Effector CD4-positive, alpha-beta T cell (primary cell): ENCODE data around the gene ADCY9.
"Not testable (repeated sequence)": the region's sequence is repeated elsewhere in the genome, so short reads cannot be mapped to it uniquely, and the experiment has no call there.

Source experiments
- DNase-seq: peaks from one replicate; pipeline ENCODE4 v3.0.0-alpha.2; 2020

Gene ADCY9

DNA sequence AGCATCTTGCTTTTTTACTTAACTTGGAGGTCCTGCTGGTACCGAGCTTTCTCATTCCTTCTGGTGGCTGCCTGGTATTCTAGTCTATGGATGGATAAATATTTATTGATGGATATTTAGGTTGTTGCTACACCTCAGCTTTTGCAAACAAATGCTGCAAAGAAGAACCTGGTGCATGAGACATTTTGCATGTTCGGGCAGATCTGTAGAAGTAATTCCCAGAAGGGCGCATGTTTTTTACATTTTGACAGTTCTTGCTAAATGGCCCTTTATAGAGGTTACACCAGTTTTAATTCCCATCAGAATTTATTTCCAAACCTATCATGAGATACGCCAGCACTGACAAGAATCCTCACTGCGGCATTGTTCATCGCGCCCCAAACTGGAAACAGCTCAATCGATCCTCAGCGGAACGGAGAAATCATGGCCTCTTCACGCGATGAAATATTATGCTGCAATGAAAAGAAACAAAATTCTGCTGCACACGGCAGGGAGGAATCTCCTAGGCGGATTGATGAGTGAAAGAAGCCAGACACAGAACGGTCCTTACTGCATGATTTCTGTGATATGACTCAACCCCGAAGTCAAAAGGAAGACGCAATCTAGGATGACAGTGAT is 167.8 kb downstream of the ADCY9 start:
- no peak for DNase-seq

GRCh38 chr16:3946604-3947180 is 169.6 kb downstream of the ADCY9 start:
- no peak for DNase-seq

GRCh38 chr16:3945751-3946603 is 170.3 kb downstream of the ADCY9 start:
- DNase-seq: no peak

DNA sequence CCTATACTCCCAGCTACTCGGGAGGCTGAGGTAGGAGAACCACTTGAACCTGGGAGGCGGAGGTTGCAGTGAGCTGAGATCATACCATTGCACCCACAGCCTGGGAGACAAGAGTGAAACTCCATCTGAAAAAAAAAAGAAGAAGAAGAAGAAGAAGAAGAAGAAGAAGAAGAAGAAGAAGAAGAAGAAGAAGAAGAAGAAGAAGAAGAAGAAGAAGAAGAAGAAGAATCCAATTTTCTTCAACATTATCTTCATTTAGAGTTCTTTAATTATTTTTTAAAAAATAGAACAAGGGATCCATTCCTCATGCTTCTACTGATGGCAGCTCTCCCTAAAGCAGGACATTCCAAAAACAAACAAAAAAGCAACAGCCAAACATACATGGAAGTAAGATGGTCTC is 171.8 kb downstream of the ADCY9 start:
- not testable (repeated sequence) for DNase-seq

DNA sequence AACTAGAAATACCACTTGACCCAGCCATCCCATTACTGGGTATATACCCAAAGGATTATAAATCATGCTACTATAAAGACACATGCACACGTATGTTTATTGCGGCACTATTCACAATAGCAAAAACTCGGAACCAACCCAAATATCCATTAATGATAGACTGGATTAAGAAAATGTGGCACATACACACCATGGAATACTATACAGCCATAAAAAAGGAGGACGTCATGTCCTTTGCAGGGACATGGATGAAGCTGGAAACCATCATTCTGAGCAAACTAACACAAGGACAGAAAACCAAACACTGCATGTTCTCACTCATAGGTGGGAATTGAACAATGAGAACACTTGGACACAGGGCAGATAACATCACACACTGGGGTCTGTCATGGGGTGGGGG is 174.1 kb downstream of the ADCY9 start:
- DNase-seq: not testable (repeated sequence)

- peak; percentile 55 for DNase-seq
Observed at GRCh38 chr16:3938843-3939624, 177.2 kb downstream of the ADCY9 start.

GRCh38 chr16:3938471-3938842 is 177.8 kb downstream of the ADCY9 start:
- no peak for DNase-seq

DNA sequence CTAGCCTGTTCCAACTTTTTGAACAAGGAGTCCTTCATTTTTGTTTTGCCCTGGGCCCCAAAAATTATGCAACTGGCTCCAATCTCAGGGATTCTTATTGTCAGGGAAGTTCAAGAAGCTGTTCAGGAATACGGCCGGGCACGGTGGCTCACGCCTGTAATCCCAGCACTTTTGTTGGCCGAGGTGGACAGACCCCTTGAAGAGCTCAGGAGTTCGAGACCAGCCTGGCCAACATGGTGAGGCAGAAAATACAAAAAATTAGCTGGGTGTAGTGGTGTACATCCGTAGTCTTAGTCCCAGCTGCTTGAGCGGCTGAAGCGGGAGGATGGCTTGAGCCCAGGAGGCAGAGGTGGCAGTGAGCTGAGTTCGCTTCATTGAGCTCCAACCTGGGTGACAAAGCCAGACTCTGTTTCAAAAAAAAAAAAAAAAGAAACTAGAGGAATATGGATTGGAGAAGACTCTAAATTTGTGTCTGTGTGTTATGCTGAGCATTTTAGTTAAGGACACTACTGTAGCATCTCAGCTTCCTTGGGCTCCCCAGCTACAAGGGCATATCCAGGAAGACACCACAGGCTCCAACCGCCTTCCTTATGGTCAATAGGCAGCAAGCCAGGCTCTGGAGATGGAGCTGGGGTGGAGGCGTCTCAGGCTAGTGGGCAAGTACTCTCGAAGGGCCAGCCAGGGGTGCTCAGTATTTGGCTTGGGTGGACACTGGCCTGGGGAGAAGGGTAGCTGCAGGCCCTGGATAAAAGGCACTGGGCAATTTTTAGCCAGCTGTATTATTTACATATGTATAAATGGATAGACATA is 179.0 kb downstream of the ADCY9 start:
- DNase-seq: no peak

DNA sequence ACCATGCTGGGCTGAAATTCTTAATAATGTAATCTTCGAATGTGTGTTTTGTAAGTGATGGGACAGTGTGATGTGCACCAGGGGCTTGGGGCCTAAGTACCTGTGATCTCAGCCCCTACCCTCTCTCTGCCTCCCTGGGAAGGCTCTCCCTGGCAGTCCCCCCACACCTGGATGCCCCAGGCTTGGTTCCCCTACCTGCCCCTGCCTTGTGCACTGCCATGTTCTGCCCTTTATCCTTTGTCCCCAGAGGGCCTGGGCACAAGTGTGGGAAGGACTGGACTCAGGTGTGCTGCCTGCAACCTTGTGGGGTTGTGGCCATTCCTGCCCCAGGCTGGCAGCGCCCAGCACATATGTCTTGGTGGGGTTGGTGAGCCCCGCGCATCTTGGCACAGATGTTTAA is 180.3 kb downstream of the ADCY9 start:
- no peak for DNase-seq

GRCh38 chr16:3934491-3935181 is 181.6 kb downstream of the ADCY9 start:
- DNase-seq: no peak

GRCh38 chr16:3927147-3927546 is 189.1 kb downstream of the ADCY9 start:
- DNase-seq: not testable (repeated sequence)

GRCh38 chr16:3924763-3925162 is 191.5 kb downstream of the ADCY9 start:
- DNase-seq: no peak

- DNase-seq: no peak
Observed at GRCh38 chr16:3922241-3922640, 194.0 kb downstream of the ADCY9 start.

DNA sequence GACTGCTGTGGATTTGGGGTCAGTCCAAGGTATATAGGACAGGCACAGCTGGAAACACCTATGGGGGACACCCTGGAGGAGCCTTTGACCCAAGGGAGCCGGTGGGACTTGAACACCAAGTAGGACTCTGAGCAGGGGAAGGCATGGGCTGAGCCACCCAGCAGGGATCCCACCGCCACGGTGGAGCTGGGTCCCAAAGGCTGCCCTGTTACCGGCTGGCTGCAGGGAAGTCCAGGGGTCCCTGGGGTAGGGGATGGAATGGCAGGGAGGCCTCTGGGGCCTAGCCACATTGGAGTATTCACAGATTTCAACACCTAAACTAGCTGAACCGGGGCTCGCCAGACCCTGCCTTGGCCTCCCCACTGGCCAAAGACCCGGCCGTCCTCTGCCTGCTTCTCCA is 196.0 kb downstream of the ADCY9 start:
- DNase-seq: no peak

DNA sequence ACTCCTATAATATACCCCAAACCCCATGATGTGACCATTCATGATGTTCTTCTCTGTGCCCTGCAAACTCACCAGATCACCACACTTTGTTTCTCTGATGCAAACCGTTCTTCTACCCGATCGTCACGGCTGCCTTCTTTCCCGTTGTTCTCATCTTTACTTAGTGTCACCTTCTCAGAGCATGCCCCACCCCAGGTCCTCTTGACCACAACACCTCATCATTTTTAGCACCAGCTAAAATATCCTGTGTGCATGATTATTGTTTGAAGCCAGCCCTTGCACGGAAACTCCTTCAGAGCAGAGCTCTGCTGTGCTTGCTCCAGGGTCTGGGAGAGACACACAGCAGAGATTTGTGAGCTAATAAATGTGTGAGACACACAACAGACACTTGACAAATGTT is 196.8 kb downstream of the ADCY9 start:
- no peak for DNase-seq

DNA sequence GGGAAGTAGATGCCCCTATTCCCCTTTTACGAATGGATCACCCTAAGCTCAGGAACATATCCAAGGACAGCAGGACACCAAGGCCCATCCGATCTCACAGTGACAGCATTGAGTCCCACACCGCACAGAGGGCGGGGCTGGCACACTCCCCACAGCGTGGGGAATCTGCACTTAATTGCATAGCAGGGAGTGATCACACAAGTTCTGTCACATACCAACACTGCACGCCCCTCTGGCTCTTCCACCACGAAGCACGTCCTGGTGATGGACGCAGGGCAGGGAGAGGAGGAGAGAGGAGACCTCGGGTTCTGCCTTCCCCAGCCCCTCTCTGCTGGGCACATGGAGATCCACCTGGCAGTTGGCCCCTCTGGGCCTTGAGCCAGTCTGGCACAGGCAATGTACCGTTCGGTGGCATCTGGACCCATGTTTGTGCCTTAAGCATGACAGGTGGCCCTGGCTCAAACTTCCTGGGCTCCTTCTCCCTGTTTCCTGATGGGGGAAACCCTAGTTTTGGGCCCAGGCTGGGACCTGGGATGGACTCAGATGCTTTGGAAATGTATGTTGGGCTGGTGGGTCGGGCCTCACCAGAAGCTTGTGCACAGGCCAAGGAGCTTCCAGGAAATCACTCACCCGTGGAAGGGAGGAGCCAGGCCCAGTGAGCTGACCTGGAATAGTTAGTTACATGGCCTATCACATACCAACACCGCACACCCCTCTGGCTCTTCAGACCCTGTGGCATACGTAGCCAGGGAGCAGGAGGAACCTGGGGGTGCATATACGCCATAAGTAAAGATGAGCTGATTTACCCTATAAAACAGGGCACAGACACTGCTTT is 200.6 kb downstream of the ADCY9 start:
- no peak for DNase-seq

DNA sequence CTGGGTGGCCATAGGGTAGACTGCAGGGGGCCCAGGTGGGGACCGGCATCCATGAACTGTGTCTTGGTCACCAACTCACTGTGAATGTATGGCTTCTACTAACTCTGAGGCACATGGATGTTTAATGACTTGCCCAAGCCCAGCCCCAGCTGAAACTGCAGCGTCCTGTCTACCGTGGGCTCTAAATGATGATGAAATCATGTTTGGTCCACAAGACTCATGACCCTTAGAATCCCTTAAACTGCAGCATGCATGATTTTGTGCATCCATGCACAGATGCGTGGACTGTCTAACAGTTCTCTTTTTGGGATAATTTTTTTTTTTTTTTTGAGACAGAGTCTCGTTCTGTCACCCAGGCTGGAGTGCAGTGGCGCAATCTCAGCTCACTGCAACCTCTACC is 203.3 kb downstream of the ADCY9 start:
- no peak for DNase-seq
